Lung (tissue), 12 donors: ENCODE results near the gene TMX3. TPM values are rescaled to one million over a fixed set of nuclear protein-coding genes. Genes with fewer than 3 reads are reported as not detected.
A peak's percentile ranks its signal among the peaks of the same experiment; 100 is the strongest.

Source experiments
- ATAC-seq: fragments of 200-7000 bp; cut with Tn5 transposase; one replicate; pipeline ENCODE4 v1.9.1; 2020; ENCODE audit warnings: moderate number of reproducible peaks; ENCODE audit not compliant: insufficient read depth, low FRiP score
- DNase-seq, 3 donors: peaks; one replicate each; pipeline ENCODE4 v3.0.0-alpha.2; 2013 to 2017
- H3K27ac ChIP-seq, 2 donors: one replicate each; pipeline ENCODE4 v1.5.1; 2013; ENCODE audit warnings: mild to moderate bottlenecking in 2 of 2, moderate library complexity in 2 of 2, control low read depth in 1 of 2, inconsistent platforms in 1 of 2, low read depth in 1 of 2, low read length in 1 of 2
- H3K27me3 ChIP-seq, 3 donors: one replicate each; pipeline ENCODE4 v1.5.1; 2013; ENCODE audit warnings: low read length in 2 of 3; ENCODE audit not compliant: control insufficient read depth in 3 of 3, insufficient read depth in 3 of 3
- H3K36me3 ChIP-seq, 4 donors: one replicate each; pipeline ENCODE4 v1.5.1; 2013; ENCODE audit warnings: low read length in 4 of 4, mild to moderate bottlenecking in 1 of 4, moderate library complexity in 1 of 4; ENCODE audit not compliant: control insufficient read depth in 4 of 4, insufficient read depth in 4 of 4
- H3K4me1 ChIP-seq, 5 donors: one replicate each; pipeline ENCODE4 v1.5.1; 2013; ENCODE audit warnings: low read length in 5 of 5, mild to moderate bottlenecking in 2 of 5, moderate library complexity in 1 of 5; ENCODE audit not compliant: control insufficient read depth in 5 of 5, insufficient read depth in 5 of 5
- H3K4me3 ChIP-seq: one replicate; pipeline ENCODE4 v1.5.1; 2013; ENCODE audit warnings: mild to moderate bottlenecking, control low read depth, moderate library complexity
- H3K9ac ChIP-seq, 2 donors: one replicate each; pipeline ENCODE4 v1.5.1; 2013; ENCODE audit warnings: low read length in 2 of 2, control low read depth in 1 of 2; ENCODE audit not compliant: insufficient read depth in 1 of 2
- H3K9me3 ChIP-seq, 4 donors: one replicate each; pipeline ENCODE4 v1.5.1; 2013; ENCODE audit warnings: low read length in 3 of 4, mild to moderate bottlenecking in 1 of 4, moderate library complexity in 1 of 4; ENCODE audit not compliant: control insufficient read depth in 4 of 4, insufficient read depth in 3 of 4
- CTCF ChIP-seq: IDR thresholded peaks from 2 replicates; pipeline ENCODE4 v1.5.1; 2012; ENCODE audit warnings: mild to moderate bottlenecking; ENCODE audit errors: control extremely low read depth, extremely low read depth
- WGBS, 2 donors: extraction: QIAGEN DNeasy Blood & Tissue Kit; methylation state at CpG; one replicate each; pipeline ENCODE4 v1.1.7; 2013; 5-methylcytosine and 5-hydroxymethylcytosine counted together
- polyA plus RNA-seq, 2 donors: library from polyadenylated mRNA; stranded (reverse); fragments of 200-250 nt; gene quantifications; one replicate each; pipeline ENCODE4 v1.2.1, GENCODE V29; 2013
- total RNA-seq, 2 donors: library from RNA; depleted of rRNA in 1 of 2; stranded (reverse); fragments of >200 nt in 1 of 2; gene quantifications; one replicate each; pipeline ENCODE4 v1.2.1, GENCODE V29; 2014 to 2021
- donor health status: control.
- donor health status: control.
- donor health status: Bipolar disorder and iron deficiency.
- donor health status: healthy.
- donor health status: DM: yes; HTN: yes; CAD: no.

Gene TMX3
- total and polyA plus RNA-seq, 4 donors, result 23.9 to 78.6 (median 41.9) TPM

GRCh38 chr18:68713796-68714195 is 1.1 kb downstream of the TMX3 start:
- Histone ChIP-seq H3K27me3 (no peaks in the 10 kb centered on the region), H3K9me3 (no peaks in the 10 kb centered on the region), H3K27ac (no peak overlapping the region), H3K9ac (peak overlapping the region; percentile 71 to 93), H3K4me1 (peaks cover 0 to 15% (median 8%) of the 10 kb centered on the region in 5 donors), H3K4me3 (no peak overlapping the region), H3K36me3 (peaks cover 8 to 32% (median 22%) of the 10 kb centered on the region in 4 donors)
- 28 to 43% methylated on average over 6 of the region's 6 CpGs for WGBS, 2 donors
- TF ChIP-seq CTCF, result no peak
- ATAC-seq (no peak), DNase-seq (no peak)

GRCh38 chr18:68713131-68713530 is 1.8 kb downstream of the TMX3 start:
- ATAC-seq, result no peak
- no peak overlapping the region for H3K4me3 ChIP-seq
- H3K9me3 ChIP-seq, result no peaks in the 10 kb centered on the region
- peaks cover 8 to 37% (median 25%) of the 10 kb centered on the region in 4 donors for H3K36me3 ChIP-seq
- TF ChIP-seq CTCF, result no peak
- no peak for DNase-seq
- no peak overlapping the region for H3K9ac ChIP-seq
- 84 to 86% methylated on average over 4 of the region's 4 CpGs for WGBS, 2 donors
- peaks cover 0 to 15% (median 8%) of the 10 kb centered on the region in 5 donors for H3K4me1 ChIP-seq
- H3K27me3 ChIP-seq, result no peaks in the 10 kb centered on the region
- no peak overlapping the region for H3K27ac ChIP-seq

GRCh38 chr18:68707646-68708045 is 7.3 kb downstream of the TMX3 start:
- Histone ChIP-seq H3K27ac (no peak overlapping the region), H3K9me3 (no peaks in the 10 kb centered on the region), H3K9ac (no peak overlapping the region), H3K4me3 (no peak overlapping the region), H3K4me1 (peaks cover 0 to 2% (median 0%) of the 10 kb centered on the region in 5 donors), H3K36me3 (peaks cover 12 to 50% (median 27%) of the 10 kb centered on the region in 4 donors), H3K27me3 (no peaks in the 10 kb centered on the region)
- 88 to 98% methylated on average over 2 of the region's 2 CpGs for WGBS, 2 donors
- DNase-seq, result no peak
- no peak for ATAC-seq
- TF ChIP-seq CTCF, result no peak

GRCh38 chr18:68705119-68705518 is 9.8 kb downstream of the TMX3 start:
- TF ChIP-seq CTCF, result no peak
- H3K4me1 ChIP-seq, result peaks cover 0 to 2% (median 0%) of the 10 kb centered on the region in 5 donors
- H3K9ac ChIP-seq, result no peak overlapping the region
- H3K27me3 ChIP-seq, result no peaks in the 10 kb centered on the region
- H3K36me3 ChIP-seq, result peaks cover 4 to 43% (median 19%) of the 10 kb centered on the region in 4 donors
- no peak for DNase-seq
- H3K9me3 ChIP-seq, result no peaks in the 10 kb centered on the region
- WGBS, 2 donors, result 90 to 95% methylated on average over 1 of the region's 1 CpG
- no peak for ATAC-seq
- H3K4me3 ChIP-seq, result no peak overlapping the region
- H3K27ac ChIP-seq, result no peak overlapping the region
